Measurements from ENCODE around the gene MAVS.

Gene MAVS

GRCh38 chr20:3798908-3799248 lies 47.8 kb upstream of the MAVS start:
- TF ChIP-seq REST (IDR thresholded peaks at IDR 0.05; ENCODE audit: insufficient read depth in 1 of 2, low read depth in 2 of 2, low read length in 2 of 2): no peak
- TF ChIP-seq TAF1 (IDR thresholded peaks at IDR 0.05; ENCODE audit: borderline replicate concordance, insufficient read depth, low read length): no peak
- TF ChIP-seq FOXP2 (optimal IDR thresholded peaks at IDR 0.05; ENCODE audit: borderline replicate concordance, extremely low read depth, extremely low read length, insufficient read depth): no peak
- TF ChIP-seq POLR2AphosphoS5 (IDR thresholded peaks at IDR 0.05; ENCODE audit: low read depth, low read length): no peak
- no peak for TF ChIP-seq SIN3A (IDR thresholded peaks at IDR 0.05; ENCODE audit: borderline replicate concordance, insufficient read depth, low read length)

DNA sequence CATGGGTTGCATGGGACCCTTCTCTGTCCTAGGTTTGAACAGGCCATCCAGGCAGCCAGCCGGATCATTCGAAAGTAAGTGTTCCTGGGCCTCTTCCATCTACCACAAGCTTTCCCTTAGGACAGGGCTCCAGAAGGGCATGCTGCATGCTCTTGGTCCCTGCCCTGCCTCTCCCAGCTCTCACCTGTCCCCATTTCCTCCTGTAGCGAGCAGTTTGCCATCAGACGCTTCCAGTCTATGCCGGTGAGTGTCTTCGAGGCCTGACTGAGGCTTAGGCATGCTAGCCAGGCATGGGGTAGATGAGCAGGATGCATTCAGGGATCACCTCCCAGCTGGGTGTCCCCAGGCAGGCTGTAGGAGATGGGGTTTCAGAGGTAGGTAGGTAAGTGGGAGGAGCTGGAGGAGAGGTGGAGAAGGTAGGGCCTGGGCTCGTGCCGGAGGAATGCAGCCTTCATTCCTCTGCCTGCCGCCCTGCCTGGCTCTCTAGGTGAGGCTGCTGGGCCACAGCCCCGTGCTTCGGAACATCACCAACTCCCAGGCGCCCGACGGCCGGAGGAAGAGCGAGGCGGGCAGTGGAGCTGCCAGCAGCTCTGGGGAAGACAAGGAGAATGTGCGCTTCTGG lies 46.3 kb upstream of the MAVS start:
- no peak for TF ChIP-seq REST (IDR thresholded peaks at IDR 0.05; ENCODE audit: insufficient read depth in 1 of 2, low read depth in 2 of 2, low read length in 2 of 2)
- TF ChIP-seq SIN3A (IDR thresholded peaks at IDR 0.05; ENCODE audit: borderline replicate concordance, insufficient read depth, low read length): no peak
- TF ChIP-seq POLR2AphosphoS5 (IDR thresholded peaks at IDR 0.05; ENCODE audit: low read depth, low read length): no peak
- no peak for TF ChIP-seq FOXP2 (optimal IDR thresholded peaks at IDR 0.05; ENCODE audit: borderline replicate concordance, extremely low read depth, extremely low read length, insufficient read depth)
- TF ChIP-seq TAF1 (IDR thresholded peaks at IDR 0.05; ENCODE audit: borderline replicate concordance, insufficient read depth, low read length): no peak

DNA sequence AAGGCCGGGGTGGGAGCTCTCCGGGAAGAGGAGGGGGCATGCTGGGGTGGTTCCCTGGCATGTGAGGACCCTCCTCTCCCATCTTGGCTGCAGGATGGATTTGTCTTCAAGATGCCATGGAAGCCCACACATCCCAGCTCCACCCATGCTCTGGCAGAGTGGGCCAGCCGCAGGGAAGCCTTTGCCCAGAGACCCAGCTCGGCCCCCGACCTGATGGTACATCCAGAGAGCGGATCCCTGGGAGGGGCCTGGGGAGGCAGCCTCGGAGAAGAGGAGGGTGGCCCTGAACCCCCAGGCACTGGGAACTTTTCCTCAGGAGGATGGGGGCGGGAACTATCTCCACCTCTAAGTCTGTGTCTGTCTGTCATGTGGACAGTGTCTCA lies 45.8 kb upstream of the MAVS start:
- TF ChIP-seq FOXP2 (optimal IDR thresholded peaks at IDR 0.05; ENCODE audit: borderline replicate concordance, extremely low read depth, extremely low read length, insufficient read depth): no peak
- TF ChIP-seq TAF1 (IDR thresholded peaks at IDR 0.05; ENCODE audit: borderline replicate concordance, insufficient read depth, low read length): no peak
- TF ChIP-seq SIN3A (IDR thresholded peaks at IDR 0.05; ENCODE audit: borderline replicate concordance, insufficient read depth, low read length): no peak
- no peak for TF ChIP-seq POLR2AphosphoS5 (IDR thresholded peaks at IDR 0.05; ENCODE audit: low read depth, low read length)
- no peak for TF ChIP-seq REST (IDR thresholded peaks at IDR 0.05; ENCODE audit: insufficient read depth in 1 of 2, low read depth in 2 of 2, low read length in 2 of 2)

DNA sequence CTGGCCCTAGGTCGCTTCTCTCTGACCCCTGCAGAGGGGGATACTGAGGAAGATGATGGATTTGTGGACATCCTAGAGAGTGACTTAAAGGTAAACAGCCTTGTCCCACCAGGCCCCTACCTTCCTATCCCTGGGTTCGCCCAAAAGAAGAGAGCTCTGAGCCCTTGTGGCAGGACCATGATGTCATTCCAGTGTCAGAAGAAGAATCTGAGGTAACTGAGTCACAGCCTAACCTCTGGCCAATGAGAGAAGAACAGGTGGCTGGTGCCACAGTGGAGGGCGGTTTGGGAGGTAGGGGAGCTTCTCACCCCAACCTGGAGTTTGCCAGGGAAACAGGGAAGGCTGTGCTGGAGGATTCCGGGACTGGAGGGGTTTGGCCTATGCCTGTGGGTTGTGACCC lies 45.3 kb upstream of the MAVS start:
- TF ChIP-seq SIN3A (IDR thresholded peaks at IDR 0.05; ENCODE audit: borderline replicate concordance, insufficient read depth, low read length): no peak
- TF ChIP-seq TAF1 (IDR thresholded peaks at IDR 0.05; ENCODE audit: borderline replicate concordance, insufficient read depth, low read length): no peak
- TF ChIP-seq REST (IDR thresholded peaks at IDR 0.05; ENCODE audit: insufficient read depth in 1 of 2, low read depth in 2 of 2, low read length in 2 of 2): no peak
- TF ChIP-seq POLR2AphosphoS5 (IDR thresholded peaks at IDR 0.05; ENCODE audit: low read depth, low read length): no peak

DNA sequence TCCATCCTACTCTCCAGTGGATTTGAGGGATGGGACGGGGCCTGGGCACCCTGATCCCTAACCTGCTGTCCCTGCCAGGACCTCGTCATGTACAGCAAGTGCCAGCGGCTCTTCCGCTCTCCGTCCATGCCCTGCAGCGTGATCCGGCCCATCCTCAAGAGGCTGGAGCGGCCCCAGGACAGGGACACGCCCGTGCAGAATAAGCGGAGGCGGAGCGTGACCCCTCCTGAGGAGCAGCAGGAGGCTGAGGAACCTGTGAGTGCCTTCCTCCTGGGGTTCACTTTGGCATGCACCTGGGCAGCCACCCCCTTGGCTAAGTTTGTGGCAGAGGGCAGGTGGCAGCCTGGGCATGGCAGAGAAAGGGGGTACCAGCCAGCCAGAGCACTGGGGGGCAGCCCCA lies 44.8 kb upstream of the MAVS start:
- TF ChIP-seq REST (IDR thresholded peaks at IDR 0.05; ENCODE audit: insufficient read depth in 1 of 2, low read depth in 2 of 2, low read length in 2 of 2) (no peak), FOXP2 (optimal IDR thresholded peaks at IDR 0.05; ENCODE audit: borderline replicate concordance, extremely low read depth, extremely low read length, insufficient read depth) (no peak), SIN3A (IDR thresholded peaks at IDR 0.05; ENCODE audit: borderline replicate concordance, insufficient read depth, low read length) (no peak), POLR2AphosphoS5 (IDR thresholded peaks at IDR 0.05; ENCODE audit: low read depth, low read length) (no peak), TAF1 (IDR thresholded peaks at IDR 0.05; ENCODE audit: borderline replicate concordance, insufficient read depth, low read length) (no peak)
